IgD-negative memory B cell (primary cell): ENCODE data around the gene ARL13B. TPM values are rescaled to one million over a fixed set of nuclear protein-coding genes. Genes with fewer than 3 reads are reported as not detected.
"Not testable (repeated sequence)": the region's sequence is repeated elsewhere in the genome, so short reads cannot be mapped to it uniquely, and the experiment has no call there.

ENCODE experiments used
- H3K27ac Mint-ChIP-seq, 3 donors: one replicate each; pipeline ENCODE4 v1.8.0; 2020 to 2022; ENCODE audit warnings: mild to moderate bottlenecking in 3 of 3, mixed read lengths in 3 of 3, moderate library complexity in 1 of 3
- H3K27me3 Mint-ChIP-seq: one replicate; pipeline ENCODE4 v1.8.0; 2021; ENCODE audit warnings: mixed read lengths
- H3K36me3 Mint-ChIP-seq: one replicate; pipeline ENCODE4 v1.8.0; 2020; ENCODE audit warnings: mild to moderate bottlenecking, mixed read lengths
- H3K4me1 Mint-ChIP-seq, 3 donors: one replicate each; pipeline ENCODE4 v1.8.0; 2020 to 2022; ENCODE audit warnings: mixed read lengths in 3 of 3, mild to moderate bottlenecking in 1 of 3
- H3K4me3 Mint-ChIP-seq, 4 donors: one replicate each; pipeline ENCODE4 v1.8.0; 2020 to 2022; ENCODE audit warnings: mild to moderate bottlenecking in 4 of 4, mixed read lengths in 4 of 4, moderate library complexity in 3 of 4
- H3K9me3 Mint-ChIP-seq, 3 donors: one replicate each; pipeline ENCODE4 v1.8.0; 2020 to 2021; ENCODE audit warnings: mixed read lengths in 3 of 3, mild to moderate bottlenecking in 1 of 3
- polyA plus RNA-seq: library from polyadenylated mRNA; unstranded; fragments of 300-500 nt; fragmentation: Illumina TruSeq; gene quantifications from one replicate; pipeline ENCODE4 v1.2.3, GENCODE V29; 2021

Gene ARL13B
- polyA plus RNA-seq, 1 donor from 2014 or later = 7.2 TPM

GRCh38 chr3:94063496-94064119 is 83.7 kb downstream of the ARL13B start:
- peaks cover 0 to 1% (median 0%) of the 10 kb centered on the region in 3 donors for H3K9me3 Mint-ChIP-seq
- H3K27me3 Mint-ChIP-seq = no peaks in the 10 kb centered on the region
- H3K36me3 Mint-ChIP-seq = peaks cover 3% of the 10 kb centered on the region
- peak overlapping the region; percentile 87 to 100 (median 100) for H3K27ac Mint-ChIP-seq
- peak overlapping the region; percentile 96 to 99 (median 98) for H3K4me3 Mint-ChIP-seq
- H3K4me1 Mint-ChIP-seq = peaks cover 22 to 39% (median 32%) of the 10 kb centered on the region in 3 donors

DNA sequence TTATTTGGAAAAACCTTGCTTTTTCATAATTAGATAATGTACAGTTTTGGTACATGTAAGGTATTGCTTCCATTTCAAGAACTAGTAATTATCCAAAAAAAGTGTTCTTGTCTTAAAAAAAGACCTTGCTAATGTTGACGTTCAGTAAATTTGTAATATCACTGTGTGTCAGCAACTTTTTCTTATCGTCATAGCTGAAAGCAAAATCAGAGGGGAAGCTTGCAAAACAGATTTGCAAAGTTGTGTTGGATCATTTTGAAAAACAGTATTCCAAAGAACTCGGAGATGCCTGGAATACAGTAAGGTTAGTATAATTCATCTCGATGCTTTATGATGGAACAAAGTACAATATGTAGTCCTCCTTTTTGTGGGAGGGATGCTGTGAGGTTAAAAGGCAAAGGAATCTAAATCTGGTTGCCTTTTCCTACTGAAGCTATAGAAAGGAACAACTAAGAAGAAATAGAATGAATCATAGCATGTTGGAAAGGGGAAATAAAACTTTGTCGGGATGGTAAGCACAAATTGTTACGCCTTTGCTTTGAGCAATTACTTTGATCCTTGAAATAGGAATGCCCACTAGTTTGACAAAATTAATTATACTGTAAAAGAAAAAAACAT is 84.4 kb downstream of the ARL13B start:
- Mint-ChIP-seq H3K9me3 (peaks cover 0 to 1% (median 0%) of the 10 kb centered on the region in 3 donors), H3K36me3 (peaks cover 3% of the 10 kb centered on the region), H3K4me3 (peak overlapping the region; percentile 96 to 99 (median 98)), H3K4me1 (peaks cover 28 to 43% (median 37%) of the 10 kb centered on the region in 3 donors), H3K27me3 (no peaks in the 10 kb centered on the region), H3K27ac (peak overlapping the region in 2 of 3 donors; percentile 87 to 100)

DNA sequence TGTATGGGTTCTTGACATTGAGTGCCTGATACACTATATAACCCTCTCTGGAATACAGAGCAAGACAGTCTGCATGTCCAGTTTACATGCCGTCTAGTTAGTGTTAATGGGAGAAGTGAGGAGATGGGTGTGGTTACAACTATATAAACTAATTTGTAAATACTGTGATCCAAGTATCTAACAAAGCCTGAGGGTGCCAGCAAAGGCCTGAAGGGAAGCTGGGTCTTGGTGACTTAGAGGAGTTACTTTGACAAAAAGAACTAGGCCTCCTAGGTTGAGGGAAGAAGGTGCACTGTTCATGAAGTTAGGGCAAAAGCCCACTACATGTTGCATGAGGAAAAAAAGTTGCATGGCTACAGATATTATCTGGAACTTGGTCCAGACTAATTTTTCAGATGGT is 85.2 kb downstream of the ARL13B start:
- H3K4me1 Mint-ChIP-seq = peaks cover 30 to 44% (median 37%) of the 10 kb centered on the region in 3 donors
- H3K27ac Mint-ChIP-seq = no peak overlapping the region
- H3K27me3 Mint-ChIP-seq = no peaks in the 10 kb centered on the region
- H3K36me3 Mint-ChIP-seq = peaks cover 3% of the 10 kb centered on the region
- peaks cover 0 to 1% (median 0%) of the 10 kb centered on the region in 3 donors for H3K9me3 Mint-ChIP-seq
- H3K4me3 Mint-ChIP-seq = peak overlapping the region in 2 of 4 donors; percentile 8 to 73

GRCh38 chr3:94065819-94066480 is 86.0 kb downstream of the ARL13B start:
- peaks cover 30 to 44% (median 37%) of the 10 kb centered on the region in 3 donors for H3K4me1 Mint-ChIP-seq
- H3K36me3 Mint-ChIP-seq = peaks cover 3% of the 10 kb centered on the region
- H3K27me3 Mint-ChIP-seq = no peaks in the 10 kb centered on the region
- peak overlapping the region in 1 of 3 donors; percentile 80 for H3K27ac Mint-ChIP-seq
- peak overlapping the region in 1 of 4 donors; percentile 15 for H3K4me3 Mint-ChIP-seq
- H3K9me3 Mint-ChIP-seq = peaks cover 0 to 1% (median 0%) of the 10 kb centered on the region in 3 donors

- H3K4me3 Mint-ChIP-seq = peak overlapping the region in 3 of 4 donors; percentile 15 to 73 (median 65)
- no peaks in the 10 kb centered on the region for H3K27me3 Mint-ChIP-seq
- peaks cover 3% of the 10 kb centered on the region for H3K36me3 Mint-ChIP-seq
- H3K27ac Mint-ChIP-seq = peak overlapping the region in 2 of 3 donors; percentile 47 to 80
- peaks cover 34 to 46% (median 37%) of the 10 kb centered on the region in 3 donors for H3K4me1 Mint-ChIP-seq
- H3K9me3 Mint-ChIP-seq = peaks cover 0 to 1% (median 0%) of the 10 kb centered on the region in 3 donors
These were observed 86.8 kb downstream of the ARL13B start for GRCh38 chr3:94066506-94067500.

DNA sequence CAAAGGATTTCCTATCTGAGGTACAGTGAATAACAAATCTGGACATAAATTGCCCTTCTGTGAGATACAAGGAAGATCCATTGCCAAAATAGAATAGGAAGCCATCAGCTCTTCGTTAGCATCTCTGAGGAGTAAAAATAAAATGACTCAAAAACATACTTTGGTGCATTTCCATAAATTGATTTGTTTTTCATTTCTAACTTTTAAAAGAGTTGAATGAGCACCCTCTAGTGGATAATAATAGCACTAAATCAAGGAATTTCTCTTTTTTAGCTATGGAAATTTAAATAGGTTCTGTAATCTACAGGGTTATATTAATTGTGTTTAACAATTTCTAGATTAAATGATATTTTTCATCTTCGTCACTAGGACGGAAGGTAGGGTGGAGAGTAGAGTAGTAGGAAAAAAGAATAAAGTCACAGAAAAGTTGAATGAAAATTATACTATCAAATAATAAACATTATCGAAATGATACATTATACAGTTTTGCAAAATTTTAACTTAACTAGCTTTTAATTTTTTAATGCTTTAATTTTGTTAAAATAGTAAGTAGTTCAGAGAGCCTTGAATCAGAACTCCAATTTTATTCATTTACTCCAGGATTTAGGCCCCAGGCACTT is 89.3 kb downstream of the ARL13B start:
- Mint-ChIP-seq H3K4me3 (peak overlapping the region in 1 of 4 donors; percentile 58), H3K9me3 (peaks cover 0 to 3% (median 0%) of the 10 kb centered on the region in 3 donors), H3K36me3 (peaks cover 13% of the 10 kb centered on the region), H3K4me1 (peaks cover 31 to 43% (median 38%) of the 10 kb centered on the region in 3 donors), H3K27me3 (no peaks in the 10 kb centered on the region), H3K27ac (peak overlapping the region in 1 of 3 donors; percentile 42)

- peaks cover 0 to 3% (median 0%) of the 10 kb centered on the region in 3 donors for H3K9me3 Mint-ChIP-seq
- peaks cover 31 to 45% (median 42%) of the 10 kb centered on the region in 3 donors for H3K4me1 Mint-ChIP-seq
- H3K4me3 Mint-ChIP-seq = no peak overlapping the region
- H3K27ac Mint-ChIP-seq = no peak overlapping the region
- peaks cover 13% of the 10 kb centered on the region for H3K36me3 Mint-ChIP-seq
- no peaks in the 10 kb centered on the region for H3K27me3 Mint-ChIP-seq
These were observed 90.5 kb downstream of the ARL13B start for GRCh38 chr3:94070341-94070911.

GRCh38 chr3:94071713-94072284 is 91.8 kb downstream of the ARL13B start:
- Mint-ChIP-seq H3K4me1 (peaks cover 21 to 35% (median 30%) of the 10 kb centered on the region in 3 donors), H3K27ac (no peak overlapping the region), H3K4me3 (no peak overlapping the region), H3K36me3 (peaks cover 12% of the 10 kb centered on the region), H3K27me3 (no peaks in the 10 kb centered on the region), H3K9me3 (peaks cover 0 to 3% (median 0%) of the 10 kb centered on the region in 3 donors)

GRCh38 chr3:94076055-94076454 is 96.1 kb downstream of the ARL13B start:
- Mint-ChIP-seq H3K27me3 (no peaks in the 10 kb centered on the region), H3K4me1 (peaks cover 22 to 43% (median 41%) of the 10 kb centered on the region in 3 donors), H3K4me3 (no peak overlapping the region), H3K9me3 (peaks cover 0 to 2% (median 0%) of the 10 kb centered on the region in 3 donors), H3K27ac (no peak overlapping the region), H3K36me3 (peaks cover 16% of the 10 kb centered on the region)

DNA sequence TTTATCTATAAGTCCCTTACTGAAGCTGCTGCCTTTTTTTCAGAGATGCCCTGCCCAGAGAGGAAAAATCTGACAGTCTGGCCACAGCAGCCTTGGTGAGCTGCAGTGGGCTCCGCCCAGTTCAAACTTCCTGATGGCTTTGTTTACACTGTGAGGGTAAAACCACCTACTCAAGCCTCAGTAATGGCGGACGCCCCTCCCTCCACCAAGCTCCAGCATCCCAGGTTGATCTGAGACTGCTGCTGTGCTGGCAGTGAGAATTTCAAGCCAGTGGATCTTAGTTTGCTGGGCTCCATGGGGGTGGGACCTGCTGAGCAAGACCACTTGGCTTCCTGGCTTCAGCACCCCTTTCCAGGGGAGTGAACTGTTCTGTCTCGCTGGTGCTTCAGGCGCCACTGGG is 100.6 kb downstream of the ARL13B start:
- H3K36me3 Mint-ChIP-seq = peaks cover 17% of the 10 kb centered on the region
- not testable (repeated sequence) for H3K27me3 Mint-ChIP-seq, H3K27ac Mint-ChIP-seq, H3K9me3 Mint-ChIP-seq
- H3K4me1 Mint-ChIP-seq = peaks cover 17 to 33% (median 22%) of the 10 kb centered on the region in 3 donors
- peak overlapping the region in 2 of 4 donors; percentile 32 to 39 for H3K4me3 Mint-ChIP-seq

DNA sequence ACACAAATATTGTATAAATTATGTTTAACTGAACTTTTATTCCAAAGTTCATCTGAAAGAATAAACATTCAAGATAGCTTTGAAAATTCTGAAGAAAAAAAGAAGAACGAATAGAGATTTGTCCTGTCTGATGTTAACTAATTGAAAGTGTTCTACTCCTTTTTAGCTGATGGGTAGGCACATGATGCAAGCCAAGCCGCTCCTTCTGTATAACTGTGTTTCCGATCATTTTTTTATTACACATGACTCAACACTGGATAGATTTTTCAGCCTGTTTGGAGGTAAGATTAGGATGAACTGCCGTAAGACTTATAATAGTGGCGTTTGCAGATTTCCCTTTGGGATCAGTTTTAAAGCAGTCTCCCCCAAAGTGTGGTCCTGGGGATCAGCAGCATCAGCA is 101.9 kb downstream of the ARL13B start:
- Mint-ChIP-seq H3K9me3 (no peaks in the 10 kb centered on the region), H3K27me3 (no peaks in the 10 kb centered on the region), H3K36me3 (peaks cover 15% of the 10 kb centered on the region), H3K4me1 (peaks cover 17 to 36% (median 22%) of the 10 kb centered on the region in 3 donors), H3K27ac (peak overlapping the region in 1 of 3 donors; percentile 10), H3K4me3 (no peak overlapping the region)

DNA sequence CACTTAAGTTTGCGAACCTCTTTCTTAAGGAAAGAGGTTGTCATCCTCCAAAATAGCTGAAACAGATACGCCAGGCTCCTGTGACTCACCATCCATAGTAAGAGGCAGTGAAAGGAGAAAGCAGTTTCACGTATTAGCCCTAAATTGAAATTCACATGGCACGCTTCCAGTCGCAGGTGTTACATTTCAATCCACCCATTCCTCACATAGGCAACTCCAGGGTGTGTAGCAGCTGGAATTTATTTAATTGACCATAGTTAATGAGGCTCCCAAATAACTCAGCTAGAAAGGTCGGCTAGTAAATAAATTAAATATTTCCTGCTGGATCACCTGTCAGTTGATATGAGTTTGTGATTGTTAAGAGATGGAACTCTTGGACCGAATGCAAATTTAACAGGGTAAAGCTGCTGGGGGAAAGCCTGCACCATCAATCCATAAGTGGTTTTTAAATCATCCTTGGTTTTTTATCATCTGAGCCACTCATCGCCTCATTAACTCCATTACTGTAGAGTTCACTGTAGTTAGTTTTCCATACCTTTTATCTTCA is 102.5 kb downstream of the ARL13B start:
- Mint-ChIP-seq H3K36me3 (peaks cover 15% of the 10 kb centered on the region), H3K4me3 (no peak overlapping the region), H3K27me3 (no peaks in the 10 kb centered on the region), H3K4me1 (peaks cover 17 to 36% (median 21%) of the 10 kb centered on the region in 3 donors), H3K9me3 (no peaks in the 10 kb centered on the region), H3K27ac (no peak overlapping the region)

DNA sequence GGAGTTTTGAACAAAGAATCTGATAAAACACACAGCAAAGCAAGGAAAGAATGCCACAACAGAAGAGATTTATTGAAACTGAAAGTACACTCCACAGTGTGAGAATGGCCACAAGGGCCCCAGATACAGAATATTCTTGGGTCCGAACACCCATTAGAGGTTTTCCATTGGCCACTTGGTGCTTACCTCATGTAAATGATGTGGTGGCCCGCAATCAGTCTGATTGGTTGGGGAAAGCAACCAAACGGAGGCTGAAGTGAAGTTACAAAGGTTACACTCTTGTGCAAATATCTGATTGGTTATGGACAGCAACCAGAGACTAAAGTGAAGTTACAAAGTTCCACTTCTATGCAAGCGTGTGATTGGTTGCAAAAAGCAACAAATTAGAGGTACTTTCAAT is 103.3 kb downstream of the ARL13B start:
- H3K36me3 Mint-ChIP-seq = peaks cover 16% of the 10 kb centered on the region
- H3K27ac Mint-ChIP-seq = no peak overlapping the region
- H3K4me1 Mint-ChIP-seq = peaks cover 13 to 30% (median 15%) of the 10 kb centered on the region in 3 donors
- H3K9me3 Mint-ChIP-seq = no peaks in the 10 kb centered on the region
- H3K27me3 Mint-ChIP-seq = no peaks in the 10 kb centered on the region
- peak overlapping the region in 1 of 4 donors; percentile 56 for H3K4me3 Mint-ChIP-seq
